CD4-positive, alpha-beta memory T cell (primary cell): ENCODE measurements around the gene PGAP6. TPM values are rescaled to one million over a fixed set of nuclear protein-coding genes. Genes with fewer than 3 reads are reported as not detected.

ENCODE experiments used
- CTCF ChIA-PET: fragments of 350-600 bp; sonication (Branson Sonifier 250); formaldehyde crosslinking; loops from one replicate; lab custom pipeline; 2021; ENCODE audit warnings: inconsistent platforms; ENCODE audit not compliant: partially characterized antibody; lab: Charles Lee
- POLR2A ChIA-PET: fragments of 350-600 bp; sonication (Branson Sonifier 250); formaldehyde crosslinking; loops from one replicate; lab custom pipeline; 2021; ENCODE audit not compliant: partially characterized antibody; lab: Charles Lee
- DNase-seq, 5 donors: peaks; one replicate each; pipeline versions ENCODE4 v3.0.0 to v3.0.0-alpha.2; 2020 to 2022; ENCODE audit warnings: mixed read lengths in 1 of 5
- H3K27ac ChIP-seq: one replicate; pipeline ENCODE4 v1.7.0; 2013; ENCODE audit warnings: low read depth, low read length
- H3K27me3 ChIP-seq: 2 replicates; pipeline ENCODE4 v1.7.0; 2013; ENCODE audit warnings: mild to moderate bottlenecking, low read length, moderate library complexity; ENCODE audit not compliant: insufficient read depth
- H3K36me3 ChIP-seq: 2 replicates; pipeline ENCODE4 v1.7.0; 2013; ENCODE audit warnings: mild to moderate bottlenecking, low read length, moderate library complexity; ENCODE audit not compliant: insufficient read depth
- H3K4me1 ChIP-seq: 2 replicates; pipeline ENCODE4 v1.7.0; 2013; ENCODE audit warnings: mild to moderate bottlenecking, low read length, moderate library complexity; ENCODE audit not compliant: insufficient read depth
- H3K4me3 ChIP-seq, 2 donors: one replicate each; pipeline ENCODE4 v1.7.0; 2013; ENCODE audit warnings: low read length in 2 of 2, mild to moderate bottlenecking in 1 of 2
- H3K9me3 ChIP-seq, 2 donors: one replicate each; pipeline ENCODE4 v1.7.0; 2013; ENCODE audit warnings: low read length in 2 of 2, control low read depth in 1 of 2; ENCODE audit not compliant: control insufficient read depth in 1 of 2
- H3K27ac Mint-ChIP-seq, 7 donors: one replicate each; pipeline ENCODE4 v1.8.0; 2020 to 2021; ENCODE audit warnings: mixed read lengths in 7 of 7, mild to moderate bottlenecking in 6 of 7, inconsistent platforms in 3 of 7, moderate library complexity in 3 of 7
- H3K27me3 Mint-ChIP-seq, 2 donors: one replicate each; pipeline ENCODE4 v1.8.0; 2020 to 2021; ENCODE audit warnings: mixed read lengths in 2 of 2
- H3K36me3 Mint-ChIP-seq, 2 donors: one replicate each; pipeline ENCODE4 v1.8.0; 2020 to 2021; ENCODE audit warnings: mixed read lengths in 2 of 2, inconsistent platforms in 1 of 2, mild to moderate bottlenecking in 1 of 2
- H3K4me1 Mint-ChIP-seq, 4 donors: one replicate each; pipeline ENCODE4 v1.8.0; 2020 to 2021; ENCODE audit warnings: mixed read lengths in 4 of 4, mild to moderate bottlenecking in 1 of 4
- H3K4me3 Mint-ChIP-seq, 8 donors: one replicate each; pipeline ENCODE4 v1.8.0; 2020 to 2021; ENCODE audit warnings: mixed read lengths in 8 of 8, mild to moderate bottlenecking in 7 of 8, moderate library complexity in 6 of 8, inconsistent platforms in 3 of 8
- H3K9me3 Mint-ChIP-seq, 8 donors: one replicate each; pipeline ENCODE4 v1.8.0; 2020 to 2021; ENCODE audit warnings: mixed read lengths in 8 of 8, mild to moderate bottlenecking in 5 of 8, inconsistent platforms in 3 of 8, moderate library complexity in 1 of 8
- intact Hi-C: fragments of 100-400 bp; cut with micrococcal nuclease; formaldehyde crosslinking; loops from one replicate; pipeline ENCODE4 v1.15.1; 2023
- polyA plus RNA-seq, 2 donors: library from polyadenylated mRNA; unstranded; fragments of 300-500 nt; fragmentation: Illumina TruSeq; gene quantifications; one replicate each; pipeline ENCODE4 v1.2.3, GENCODE V29; 2021
- total RNA-seq, 2 experiments: library from RNA; stranded (reverse); gene quantifications; one replicate each; pipeline ENCODE4 v1.2.3, GENCODE V29; 2021

PGAP6 gene
- total and polyA plus RNA-seq, 4 experiments from 2014 or later, result 22.7 to 73.5 (median 56.3) TPM

GRCh38 chr16:361341-361871, 20.4 kb downstream of the PGAP6 start:
- Histone ChIP-seq H3K4me1 (peaks cover 12% of the 10 kb centered on the region), H3K9me3 (no peaks in the 10 kb centered on the region), H3K27ac (no peak overlapping the region), H3K27me3 (no peaks in the 10 kb centered on the region), H3K4me3 (no peak overlapping the region), H3K36me3 (peaks cover under 1% of the 10 kb centered on the region)
- Mint-ChIP-seq H3K4me1 (peaks cover 5 to 9% (median 7%) of the 10 kb centered on the region in 4 donors), H3K36me3 (no peaks in the 10 kb centered on the region), H3K27ac (no peak overlapping the region), H3K27me3 (no peaks in the 10 kb centered on the region), H3K4me3 (no peak overlapping the region), H3K9me3 (no peaks in the 10 kb centered on the region)
- DNase-seq, result no peak
- ChIA-PET POLR2A (interaction anchor here (0.5 to 2.3 kb wide), 3 partner anchors 19 to 255 kb away, joined by 3 to 6 read pairs (median 4); partner anchors contain the start of gene LUC7L), CTCF (interaction anchor here (1.0 to 2.9 kb wide), 13 partner anchors 8 to 296 kb away, joined by 3 to 23 read pairs (median 4); partner anchors contain the start of genes AXIN1, FAM234A and NPRL3)
- intact Hi-C loops, result no loop called here

- ChIA-PET POLR2A (interaction anchor here (1.4 to 2.3 kb wide), 2 partner anchors 132 to 254 kb away, joined by 4 to 6 read pairs; partner anchors contain the start of gene LUC7L), CTCF (interaction anchor here (1.0 to 2.9 kb wide), 6 partner anchors 29 to 295 kb away, joined by 3 to 23 read pairs (median 8); no protein-coding TSS in a partner anchor)
- H3K4me3 ChIP-seq, result no peak overlapping the region
- no peaks in the 10 kb centered on the region for H3K27me3 ChIP-seq
- no peak for DNase-seq
- intact Hi-C loops, result no loop called here
- Mint-ChIP-seq H3K9me3 (no peaks in the 10 kb centered on the region), H3K4me3 (peak overlapping the region in 1 of 8 donors; percentile 20), H3K27me3 (no peaks in the 10 kb centered on the region), H3K36me3 (no peaks in the 10 kb centered on the region), H3K4me1 (peaks cover 6 to 13% (median 8%) of the 10 kb centered on the region in 4 donors), H3K27ac (peak overlapping the region in 1 of 7 donors; percentile 42)
- peaks cover 18% of the 10 kb centered on the region for H3K4me1 ChIP-seq
- H3K27ac ChIP-seq, result no peak overlapping the region
- H3K36me3 ChIP-seq, result no peaks in the 10 kb centered on the region
- no peaks in the 10 kb centered on the region for H3K9me3 ChIP-seq
Observed at GRCh38 chr16:360698-361336, 21.0 kb downstream of the PGAP6 start.

GRCh38 chr16:359871-360697, 21.7 kb downstream of the PGAP6 start:
- POLR2A ChIA-PET, result no interaction called here
- Mint-ChIP-seq H3K27ac (no peak overlapping the region), H3K9me3 (no peaks in the 10 kb centered on the region), H3K36me3 (no peaks in the 10 kb centered on the region), H3K4me1 (peaks cover 11 to 20% (median 14%) of the 10 kb centered on the region in 4 donors), H3K4me3 (no peak overlapping the region), H3K27me3 (no peaks in the 10 kb centered on the region)
- Histone ChIP-seq H3K4me3 (no peak overlapping the region), H3K27me3 (no peaks in the 10 kb centered on the region), H3K27ac (no peak overlapping the region), H3K9me3 (no peaks in the 10 kb centered on the region), H3K4me1 (peaks cover 26% of the 10 kb centered on the region), H3K36me3 (no peaks in the 10 kb centered on the region)
- DNase-seq, result no peak
- intact Hi-C loops, result no loop called here
- CTCF ChIA-PET, result interaction anchor here (1.0 to 1.7 kb wide), 3 partner anchors 30 to 294 kb away, joined by 3 to 8 read pairs (median 4); no protein-coding TSS in a partner anchor

GRCh38 chr16:359067-359763, 22.6 kb downstream of the PGAP6 start:
- ChIA-PET POLR2A (no interaction called here), CTCF (no interaction called here)
- Histone ChIP-seq H3K9me3 (no peaks in the 10 kb centered on the region), H3K4me1 (peaks cover 34% of the 10 kb centered on the region), H3K36me3 (no peaks in the 10 kb centered on the region), H3K27ac (no peak overlapping the region), H3K27me3 (no peaks in the 10 kb centered on the region), H3K4me3 (no peak overlapping the region)
- intact Hi-C loops, result no loop called here
- Mint-ChIP-seq H3K4me3 (no peak overlapping the region), H3K4me1 (peaks cover 14 to 29% (median 19%) of the 10 kb centered on the region in 4 donors), H3K9me3 (no peaks in the 10 kb centered on the region), H3K27me3 (no peaks in the 10 kb centered on the region), H3K27ac (no peak overlapping the region), H3K36me3 (no peaks in the 10 kb centered on the region)
- DNase-seq, result no peak

GRCh38 chr16:356741-357140, 25.0 kb downstream of the PGAP6 start:
- ChIA-PET CTCF (interaction anchor here (1.4 to 1.6 kb wide), 2 partner anchors 122 to 249 kb away, joined by 3 to 4 read pairs; partner anchors contain the start of gene FAM234A), POLR2A (interaction anchor here (1.0 kb wide), 1 partner anchor 12 kb away, joined by 3 read pairs; no protein-coding TSS in a partner anchor)
- peak overlapping the region in 4 of 7 donors; percentile 27 to 95 (median 74) for H3K27ac Mint-ChIP-seq

GRCh38 chr16:354971-355461, 26.8 kb downstream of the PGAP6 start:
- peak overlapping the region; percentile 36 to 37 for H3K4me3 ChIP-seq

More at GRCh38 chr16:356741-357140, 25.0 kb downstream of the PGAP6 start:
- intact Hi-C loops, result no loop called here
- H3K9me3 Mint-ChIP-seq, result no peaks in the 10 kb centered on the region
- H3K4me3 Mint-ChIP-seq, result no peak overlapping the region
- H3K9me3 ChIP-seq, result no peaks in the 10 kb centered on the region
- H3K36me3 ChIP-seq, result no peaks in the 10 kb centered on the region
- no peaks in the 10 kb centered on the region for H3K27me3 Mint-ChIP-seq
- no peak for DNase-seq
- H3K36me3 Mint-ChIP-seq, result no peaks in the 10 kb centered on the region
- no peaks in the 10 kb centered on the region for H3K27me3 ChIP-seq
- H3K27ac ChIP-seq, result no peak overlapping the region
- no peak overlapping the region for H3K4me3 ChIP-seq
- peaks cover 16 to 30% (median 23%) of the 10 kb centered on the region in 4 donors for H3K4me1 Mint-ChIP-seq
- peaks cover 39% of the 10 kb centered on the region for H3K4me1 ChIP-seq

More at GRCh38 chr16:354971-355461, 26.8 kb downstream of the PGAP6 start:
- CTCF ChIA-PET, result interaction anchor here (1.3 to 1.6 kb wide), 2 partner anchors 120 to 248 kb away, joined by 3 to 4 read pairs; partner anchors contain the start of gene FAM234A
- H3K27me3 Mint-ChIP-seq, result no peaks in the 10 kb centered on the region
- peak overlapping the region; percentile 80 to 97 (median 90) for H3K27ac Mint-ChIP-seq
- Histone ChIP-seq H3K27ac (peak overlapping the region; percentile 49), H3K36me3 (no peaks in the 10 kb centered on the region), H3K9me3 (no peaks in the 10 kb centered on the region), H3K4me1 (peaks cover 53% of the 10 kb centered on the region), H3K27me3 (no peaks in the 10 kb centered on the region)
- H3K4me3 Mint-ChIP-seq, result peak overlapping the region; percentile 79 to 92 (median 82)
- H3K9me3 Mint-ChIP-seq, result no peaks in the 10 kb centered on the region
- intact Hi-C loops, result no loop called here
- H3K36me3 Mint-ChIP-seq, result peaks cover 0 to 8% of the 10 kb centered on the region in 2 donors
- POLR2A ChIA-PET, result interaction anchor here (0.6 to 2.6 kb wide), 9 partner anchors 10 to 301 kb away, joined by 3 to 8 read pairs (median 4); partner anchors contain the start of genes FAM234A, LUC7L, MRPL28 and PGAP6
- DNase-seq, result peak; percentile 54 to 76 (median 63)
- H3K4me1 Mint-ChIP-seq, result peaks cover 19 to 48% (median 35%) of the 10 kb centered on the region in 4 donors
